ENCODE results near the gene CLEC16A. TPM values are rescaled to one million over a fixed set of nuclear protein-coding genes. Genes with fewer than 3 reads are reported as not detected.

Gene CLEC16A
- total RNA-seq, 2 experiments from 2014 or later, result 18.4 to 20.1 TPM

DNA sequence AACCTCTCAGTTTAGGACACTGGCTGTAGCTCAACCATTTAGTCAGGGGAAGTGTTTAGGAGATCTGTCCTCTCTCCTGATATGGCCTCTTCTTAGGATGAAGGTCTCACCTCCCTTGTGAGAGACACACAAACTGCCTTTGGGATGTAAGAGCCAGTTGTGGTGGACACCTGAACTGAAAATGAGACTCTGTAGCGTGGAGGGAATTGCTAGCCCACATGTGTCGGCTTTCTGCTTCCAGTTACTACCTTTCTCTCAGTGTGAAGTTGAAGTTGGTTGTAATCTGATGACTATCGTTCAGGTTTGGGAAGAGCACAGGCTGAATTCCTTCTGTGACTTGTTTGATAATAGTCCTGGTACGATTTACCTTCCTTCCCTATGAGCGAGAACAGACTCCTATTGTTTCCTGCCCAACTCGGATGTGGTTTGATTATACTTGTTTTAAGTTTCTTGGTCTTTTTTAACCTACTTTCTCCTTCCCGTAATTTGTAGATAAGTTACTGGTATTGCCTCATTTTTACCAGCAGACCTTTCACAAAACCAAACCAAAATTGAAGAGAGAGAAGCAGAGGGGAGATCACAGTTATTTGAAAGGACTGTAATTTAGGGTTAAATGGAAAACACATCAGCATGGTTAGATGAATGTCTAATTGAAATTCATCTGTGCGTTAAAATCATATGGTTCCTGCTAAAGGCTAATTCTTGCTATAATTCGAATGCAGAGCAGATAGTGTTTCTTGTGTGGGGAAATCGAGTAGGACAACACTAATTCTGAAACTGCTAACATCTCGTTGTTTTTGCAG lies 43.2 kb downstream of the CLEC16A start:
- CTCF ChIA-PET, result interaction anchor here (1.0 to 1.4 kb wide), 3 partner anchors 22 to 269 kb away, joined by 3 to 4 read pairs (median 3); partner anchors contain the start of gene SOCS1
- H3K4me3 Mint-ChIP-seq, result peak overlapping the region; percentile 22
- peaks cover 17% of the 10 kb centered on the region for H3K36me3 Mint-ChIP-seq (ENCODE audit: low read depth)
- H3K4me1 Mint-ChIP-seq (ENCODE audit: low read depth), result peaks cover 79% of the 10 kb centered on the region
- H3K27ac Mint-ChIP-seq, result peak overlapping the region; percentile 87
- intact Hi-C loops (cut with micrococcal nuclease), result loop anchor here (1.0 to 10.0 kb wide), 15 partner anchors 22 to 797 kb away; partner anchors contain the start of genes RMI2 and SOCS1
- no peaks in the 10 kb centered on the region for H3K27me3 Mint-ChIP-seq (ENCODE audit: low read depth)
- peak; percentile 18 for DNase-seq
- no peaks in the 10 kb centered on the region for H3K9me3 Mint-ChIP-seq

DNA sequence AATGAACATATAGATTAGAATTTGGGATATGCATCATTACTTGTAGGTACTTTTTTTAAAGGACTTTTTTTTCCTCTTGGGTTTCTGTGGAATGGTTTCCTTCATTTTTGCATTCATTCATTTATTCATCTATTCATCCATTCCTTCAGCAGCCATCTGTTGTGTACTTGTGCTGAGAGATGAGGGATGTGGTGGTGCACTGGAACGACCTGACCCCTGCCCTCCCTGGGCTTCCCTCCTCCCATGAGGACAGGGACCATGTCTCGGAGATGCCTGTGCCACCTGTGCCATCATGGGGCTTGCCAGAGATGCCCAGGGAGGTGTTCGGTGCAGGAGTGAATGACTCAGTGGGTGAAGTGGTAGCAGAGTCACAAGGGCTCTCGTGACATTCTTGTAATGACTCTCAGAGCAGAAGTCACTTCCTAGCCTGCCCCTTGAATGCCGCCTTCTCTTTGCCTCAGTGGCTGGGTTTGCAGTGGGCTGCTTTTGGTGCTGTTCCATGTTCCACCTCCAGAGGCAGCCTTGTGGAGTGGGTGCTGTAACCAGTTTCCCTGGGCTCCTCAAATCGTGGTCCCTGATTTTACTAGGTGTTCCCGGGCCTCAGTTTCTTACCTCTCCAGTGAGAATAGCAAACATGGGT lies 43.9 kb downstream of the CLEC16A start:
- Mint-ChIP-seq H3K27me3 (ENCODE audit: low read depth) (no peaks in the 10 kb centered on the region), H3K4me1 (ENCODE audit: low read depth) (peaks cover 79% of the 10 kb centered on the region), H3K36me3 (ENCODE audit: low read depth) (peaks cover 18% of the 10 kb centered on the region), H3K4me3 (peak overlapping the region; percentile 22), H3K27ac (peak overlapping the region; percentile 87), H3K9me3 (no peaks in the 10 kb centered on the region)
- intact Hi-C loops (cut with micrococcal nuclease), result loop anchor here (1.0 to 10.0 kb wide), 14 partner anchors 23 to 797 kb away; partner anchors contain the start of genes RMI2 and SOCS1
- peak; percentile 95 for DNase-seq
- CTCF ChIA-PET, result interaction anchor here (0.6 kb wide), 1 partner anchor 365 kb away, joined by 3 read pairs; no protein-coding TSS in a partner anchor

- Mint-ChIP-seq H3K9me3 (no peaks in the 10 kb centered on the region), H3K36me3 (ENCODE audit: low read depth) (peaks cover 20% of the 10 kb centered on the region), H3K4me3 (peak overlapping the region; percentile 22), H3K4me1 (ENCODE audit: low read depth) (peaks cover 78% of the 10 kb centered on the region), H3K27me3 (ENCODE audit: low read depth) (no peaks in the 10 kb centered on the region), H3K27ac (peak overlapping the region; percentile 87)
- CTCF ChIA-PET, result interaction anchor here (0.6 kb wide), 1 partner anchor 364 kb away, joined by 3 read pairs; no protein-coding TSS in a partner anchor
- intact Hi-C loops (cut with micrococcal nuclease), result loop anchor here (1.0 to 10.0 kb wide), 14 partner anchors 24 to 796 kb away; partner anchors contain the start of genes RMI2 and SOCS1
- DNase-seq, result peak; percentile 21
These were observed 44.5 kb downstream of the CLEC16A start for GRCh38 chr16:10988879-10989278.

DNA sequence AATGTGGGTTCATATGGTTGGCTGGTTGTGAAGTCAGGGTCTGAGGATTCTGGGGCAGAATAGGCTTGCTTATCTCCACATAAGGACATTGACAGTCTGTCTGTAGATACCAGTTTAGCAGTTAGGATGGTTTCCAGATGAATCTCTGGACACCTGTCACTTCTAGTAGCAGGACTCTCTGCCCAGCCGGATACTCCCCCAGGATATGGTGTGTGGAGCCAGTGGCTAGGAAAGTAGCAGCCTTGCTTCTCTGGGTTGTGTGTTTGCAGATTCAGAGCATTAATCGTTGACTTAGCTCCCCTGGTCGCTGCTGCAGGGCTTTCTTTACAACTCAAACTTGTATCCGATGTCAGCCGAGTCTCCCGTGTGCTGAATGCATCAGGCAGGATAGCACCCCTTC lies 45.2 kb downstream of the CLEC16A start:
- peaks cover 20% of the 10 kb centered on the region for H3K36me3 Mint-ChIP-seq (ENCODE audit: low read depth)
- H3K27me3 Mint-ChIP-seq (ENCODE audit: low read depth), result no peaks in the 10 kb centered on the region
- no peak overlapping the region for H3K4me3 Mint-ChIP-seq
- no peak for DNase-seq
- CTCF ChIA-PET, result interaction anchor here (0.8 to 0.9 kb wide), 3 partner anchors 24 to 108 kb away, joined by 3 to 4 read pairs (median 3); no protein-coding TSS in a partner anchor
- intact Hi-C loops (cut with micrococcal nuclease), result loop anchor here (2.0 to 10.0 kb wide), 2 partner anchors 373 to 795 kb away; no protein-coding TSS in a partner anchor
- no peaks in the 10 kb centered on the region for H3K9me3 Mint-ChIP-seq
- H3K4me1 Mint-ChIP-seq (ENCODE audit: low read depth), result peaks cover 74% of the 10 kb centered on the region
- H3K27ac Mint-ChIP-seq, result peak overlapping the region; percentile 87

DNA sequence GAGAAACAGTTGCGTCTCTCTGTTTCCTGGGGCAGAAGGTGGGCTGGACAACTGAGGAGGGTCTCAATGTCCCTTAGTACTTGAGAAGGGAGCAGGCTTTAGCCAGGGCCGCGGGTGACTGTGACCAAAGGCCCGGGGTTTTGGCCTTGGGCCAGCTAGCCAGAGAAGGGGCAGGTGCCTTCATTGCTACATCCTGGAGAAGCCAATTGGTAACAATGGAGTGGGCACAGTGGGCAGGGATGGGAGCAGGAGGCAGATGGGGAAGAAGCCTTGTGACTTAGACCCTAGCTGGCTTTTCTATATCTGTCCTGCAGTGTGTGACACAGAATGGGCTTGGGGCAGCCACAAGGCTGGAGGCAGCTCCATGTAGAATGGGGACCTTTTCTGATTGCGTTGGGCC lies 46.0 kb downstream of the CLEC16A start:
- CTCF ChIA-PET, result interaction anchor here (0.9 kb wide), 2 partner anchors 25 to 99 kb away, joined by 3 to 4 read pairs; no protein-coding TSS in a partner anchor
- intact Hi-C loops (cut with micrococcal nuclease), result no loop called here
- DNase-seq, result no peak
- H3K4me3 Mint-ChIP-seq, result no peak overlapping the region
- no peaks in the 10 kb centered on the region for H3K27me3 Mint-ChIP-seq (ENCODE audit: low read depth)
- H3K27ac Mint-ChIP-seq, result peak overlapping the region; percentile 77
- H3K9me3 Mint-ChIP-seq, result no peaks in the 10 kb centered on the region
- H3K36me3 Mint-ChIP-seq (ENCODE audit: low read depth), result peaks cover 20% of the 10 kb centered on the region
- H3K4me1 Mint-ChIP-seq (ENCODE audit: low read depth), result peaks cover 71% of the 10 kb centered on the region

- DNase-seq, result no peak
- H3K4me1 Mint-ChIP-seq (ENCODE audit: low read depth), result peaks cover 61% of the 10 kb centered on the region
- H3K36me3 Mint-ChIP-seq (ENCODE audit: low read depth), result peaks cover 21% of the 10 kb centered on the region
- peak overlapping the region; percentile 51 for H3K27ac Mint-ChIP-seq
- no peaks in the 10 kb centered on the region for H3K27me3 Mint-ChIP-seq (ENCODE audit: low read depth)
- no peak overlapping the region for H3K4me3 Mint-ChIP-seq
- no peaks in the 10 kb centered on the region for H3K9me3 Mint-ChIP-seq
- intact Hi-C loops (cut with micrococcal nuclease), result no loop called here
- CTCF ChIA-PET, result interaction anchor here (0.6 to 1.1 kb wide), 2 partner anchors 233 to 381 kb away, joined by 3 read pairs; no protein-coding TSS in a partner anchor
These were observed 47.7 kb downstream of the CLEC16A start for GRCh38 chr16:10992112-10992511.

DNA sequence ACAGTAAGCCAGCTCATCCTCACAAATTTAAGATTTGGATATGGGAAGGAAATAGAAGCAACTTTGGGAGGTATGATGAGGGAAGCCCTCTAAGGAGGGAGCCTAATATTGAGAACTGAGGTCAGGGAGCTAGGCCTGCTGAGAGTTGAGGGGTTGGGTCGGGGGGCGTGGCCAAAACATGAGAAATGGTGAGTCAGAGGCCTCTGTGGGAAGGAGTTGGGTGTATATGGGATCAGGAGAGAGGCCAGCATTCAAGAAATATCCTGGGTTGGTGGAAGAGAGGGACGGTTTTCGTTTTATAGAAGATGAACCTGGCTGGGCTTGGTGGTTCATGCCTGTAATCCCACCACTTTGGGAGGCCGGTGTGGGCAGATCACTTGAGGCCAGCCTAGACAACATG lies 48.4 kb downstream of the CLEC16A start:
- H3K4me3 Mint-ChIP-seq, result no peak overlapping the region
- intact Hi-C loops (cut with micrococcal nuclease), result no loop called here
- H3K27ac Mint-ChIP-seq, result no peak overlapping the region
- peak; percentile 71 for DNase-seq
- H3K36me3 Mint-ChIP-seq (ENCODE audit: low read depth), result peaks cover 21% of the 10 kb centered on the region
- peaks cover 58% of the 10 kb centered on the region for H3K4me1 Mint-ChIP-seq (ENCODE audit: low read depth)
- no peaks in the 10 kb centered on the region for H3K27me3 Mint-ChIP-seq (ENCODE audit: low read depth)
- H3K9me3 Mint-ChIP-seq, result no peaks in the 10 kb centered on the region
- CTCF ChIA-PET, result interaction anchor here (0.6 to 1.1 kb wide), 2 partner anchors 232 to 381 kb away, joined by 3 read pairs; no protein-coding TSS in a partner anchor

DNA sequence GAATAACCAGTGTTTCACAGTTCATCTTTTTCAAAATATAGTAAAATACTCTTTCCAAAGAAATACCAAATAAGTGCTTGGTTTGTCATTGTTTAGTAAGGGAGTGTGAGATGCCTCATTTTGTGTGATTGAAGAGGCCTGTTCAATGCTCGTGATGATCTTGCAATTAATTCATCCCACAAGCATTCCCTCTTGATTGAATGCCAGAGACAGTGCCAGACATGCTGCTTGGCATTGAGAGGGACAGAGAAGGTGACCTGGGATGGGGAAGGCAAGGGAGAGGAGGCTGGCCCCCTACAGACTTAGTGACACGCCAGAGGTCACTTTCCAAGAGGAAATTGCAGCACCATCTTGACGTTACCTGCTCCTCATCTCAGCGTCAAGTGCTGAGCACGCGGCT lies 49.3 kb downstream of the CLEC16A start:
- H3K36me3 Mint-ChIP-seq (ENCODE audit: low read depth), result peaks cover 25% of the 10 kb centered on the region
- no peak for DNase-seq

GRCh38 chr16:10994571-10994970 lies 50.2 kb downstream of the CLEC16A start:
- intact Hi-C loops (cut with micrococcal nuclease), result no loop called here
- Mint-ChIP-seq H3K4me3 (no peak overlapping the region), H3K9me3 (no peaks in the 10 kb centered on the region), H3K4me1 (ENCODE audit: low read depth) (peaks cover 42% of the 10 kb centered on the region), H3K27me3 (ENCODE audit: low read depth) (no peaks in the 10 kb centered on the region), H3K36me3 (ENCODE audit: low read depth) (peaks cover 20% of the 10 kb centered on the region), H3K27ac (no peak overlapping the region)
- no peak for DNase-seq
- CTCF ChIA-PET, result no interaction called here

More for the DNA sequence above, 49.3 kb downstream of the CLEC16A start:
- Mint-ChIP-seq H3K27ac (no peak overlapping the region), H3K27me3 (ENCODE audit: low read depth) (no peaks in the 10 kb centered on the region), H3K4me3 (no peak overlapping the region), H3K9me3 (no peaks in the 10 kb centered on the region), H3K4me1 (ENCODE audit: low read depth) (peaks cover 51% of the 10 kb centered on the region)
- intact Hi-C loops (cut with micrococcal nuclease), result no loop called here
- CTCF ChIA-PET, result no interaction called here

- CTCF ChIA-PET, result no interaction called here
- no peaks in the 10 kb centered on the region for H3K9me3 Mint-ChIP-seq
- no peaks in the 10 kb centered on the region for H3K27me3 Mint-ChIP-seq (ENCODE audit: low read depth)
- no peak for DNase-seq
- intact Hi-C loops (cut with micrococcal nuclease), result no loop called here
- peaks cover 33% of the 10 kb centered on the region for H3K4me1 Mint-ChIP-seq (ENCODE audit: low read depth)
- H3K27ac Mint-ChIP-seq, result no peak overlapping the region
- no peak overlapping the region for H3K4me3 Mint-ChIP-seq
- peaks cover 20% of the 10 kb centered on the region for H3K36me3 Mint-ChIP-seq (ENCODE audit: low read depth)
These were observed 51.2 kb downstream of the CLEC16A start for GRCh38 chr16:10995565-10995964.

DNA sequence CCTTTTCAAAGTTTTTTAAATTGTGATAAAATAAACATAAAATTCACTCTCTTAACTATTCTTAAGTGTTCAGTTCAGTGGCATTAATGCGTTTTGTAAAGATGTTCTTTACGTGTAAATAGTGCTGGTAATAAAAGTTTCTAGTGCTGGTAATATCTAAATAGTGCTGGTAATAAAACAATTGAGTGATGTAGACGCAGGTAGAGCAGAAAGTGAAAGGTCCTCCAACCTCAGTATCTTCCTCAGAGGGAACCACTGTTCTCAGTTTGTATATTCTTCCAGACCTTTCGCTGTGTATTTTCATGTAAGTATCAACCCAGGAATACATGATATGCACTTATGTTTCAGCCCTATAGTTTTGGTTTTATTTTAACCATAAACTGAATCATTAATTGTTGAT lies 53.1 kb downstream of the CLEC16A start:
- CTCF ChIA-PET, result interaction anchor here (0.9 kb wide), 1 partner anchor 14 kb away, joined by 3 read pairs; no protein-coding TSS in a partner anchor
- H3K4me1 Mint-ChIP-seq (ENCODE audit: low read depth), result peaks cover 15% of the 10 kb centered on the region
- DNase-seq, result no peak
- H3K4me3 Mint-ChIP-seq, result no peak overlapping the region
- H3K27me3 Mint-ChIP-seq (ENCODE audit: low read depth), result no peaks in the 10 kb centered on the region
- H3K9me3 Mint-ChIP-seq, result no peaks in the 10 kb centered on the region
- intact Hi-C loops (cut with micrococcal nuclease), result no loop called here
- peaks cover 11% of the 10 kb centered on the region for H3K36me3 Mint-ChIP-seq (ENCODE audit: low read depth)
- H3K27ac Mint-ChIP-seq, result no peak overlapping the region

- H3K27ac Mint-ChIP-seq, result no peak overlapping the region
- CTCF ChIA-PET, result no interaction called here
- DNase-seq, result no peak
- peaks cover 6% of the 10 kb centered on the region for H3K4me1 Mint-ChIP-seq (ENCODE audit: low read depth)
- peaks cover 10% of the 10 kb centered on the region for H3K36me3 Mint-ChIP-seq (ENCODE audit: low read depth)
- no peaks in the 10 kb centered on the region for H3K9me3 Mint-ChIP-seq
- no peak overlapping the region for H3K4me3 Mint-ChIP-seq
- no peaks in the 10 kb centered on the region for H3K27me3 Mint-ChIP-seq (ENCODE audit: low read depth)
- intact Hi-C loops (cut with micrococcal nuclease), result no loop called here
These were observed 54.9 kb downstream of the CLEC16A start for GRCh38 chr16:10999300-10999699.
